Measurements from ENCODE around the gene TUB. TPM values are rescaled to one million over a fixed set of nuclear protein-coding genes. Genes with fewer than 3 reads are reported as not detected.

The TUB gene
- total RNA-seq, 2 donors from 2014 or later: 9.2 to 14.5 TPM

DNA sequence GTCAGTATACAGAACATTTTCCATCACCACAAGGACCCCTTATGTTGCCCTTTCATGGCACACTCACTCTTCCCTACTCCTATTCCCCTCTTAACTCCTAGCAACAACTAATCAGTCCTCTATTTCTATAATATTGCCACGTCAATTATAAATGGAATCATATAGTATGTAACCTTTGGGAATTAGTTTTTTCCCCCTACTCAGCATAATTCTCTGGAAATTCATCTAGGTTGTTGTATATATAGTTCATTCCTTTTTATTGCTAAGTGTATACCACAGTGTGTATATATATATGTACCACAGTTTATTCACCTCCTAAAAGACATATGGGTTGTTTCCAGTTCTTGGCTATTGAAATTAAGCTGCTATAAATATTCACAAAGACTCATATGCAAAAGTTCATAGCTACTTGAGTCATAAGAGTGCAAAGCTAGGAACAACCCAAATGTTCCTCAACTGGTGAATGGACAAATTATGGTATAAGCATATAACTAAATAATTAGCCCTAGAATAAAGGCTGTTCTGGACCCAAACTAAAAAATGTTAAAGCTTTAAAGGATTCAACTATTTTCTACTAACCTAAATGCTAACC, 41.3 kb downstream of the TUB start:
- no peak for DNase-seq (ENCODE audit: low spot score)
- no peak overlapping the region for H3K27ac ChIP-seq
- no peaks in the 10 kb centered on the region for H3K4me1 ChIP-seq (replicated peaks)
- H3K9me3 ChIP-seq: no peaks in the 10 kb centered on the region
- H3K27me3 ChIP-seq (replicated peaks; ENCODE audit: insufficient read depth): no peaks in the 10 kb centered on the region
- 98% methylated on average over 1 of the region's 1 CpG for WGBS
- intact Hi-C loops (cut with DNase I): no loop called here
- TF ChIP-seq, protein P1, sequence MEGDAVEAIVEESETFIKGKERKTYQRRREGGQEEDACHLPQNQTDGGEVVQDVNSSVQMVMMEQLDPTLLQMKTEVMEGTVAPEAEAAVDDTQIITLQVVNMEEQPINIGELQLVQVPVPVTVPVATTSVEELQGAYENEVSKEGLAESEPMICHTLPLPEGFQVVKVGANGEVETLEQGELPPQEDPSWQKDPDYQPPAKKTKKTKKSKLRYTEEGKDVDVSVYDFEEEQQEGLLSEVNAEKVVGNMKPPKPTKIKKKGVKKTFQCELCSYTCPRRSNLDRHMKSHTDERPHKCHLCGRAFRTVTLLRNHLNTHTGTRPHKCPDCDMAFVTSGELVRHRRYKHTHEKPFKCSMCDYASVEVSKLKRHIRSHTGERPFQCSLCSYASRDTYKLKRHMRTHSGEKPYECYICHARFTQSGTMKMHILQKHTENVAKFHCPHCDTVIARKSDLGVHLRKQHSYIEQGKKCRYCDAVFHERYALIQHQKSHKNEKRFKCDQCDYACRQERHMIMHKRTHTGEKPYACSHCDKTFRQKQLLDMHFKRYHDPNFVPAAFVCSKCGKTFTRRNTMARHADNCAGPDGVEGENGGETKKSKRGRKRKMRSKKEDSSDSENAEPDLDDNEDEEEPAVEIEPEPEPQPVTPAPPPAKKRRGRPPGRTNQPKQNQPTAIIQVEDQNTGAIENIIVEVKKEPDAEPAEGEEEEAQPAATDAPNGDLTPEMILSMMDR (IDR thresholded peaks at IDR 0.05): no peak
- TF ChIP-seq POLR2AphosphoS5 (IDR thresholded peaks at IDR 0.05) (no peak), POLR2A (IDR thresholded peaks at IDR 0.05) (no peak)
- H3K36me3 ChIP-seq: no peaks in the 10 kb centered on the region
- H3K4me3 ChIP-seq: no peak overlapping the region

DNA sequence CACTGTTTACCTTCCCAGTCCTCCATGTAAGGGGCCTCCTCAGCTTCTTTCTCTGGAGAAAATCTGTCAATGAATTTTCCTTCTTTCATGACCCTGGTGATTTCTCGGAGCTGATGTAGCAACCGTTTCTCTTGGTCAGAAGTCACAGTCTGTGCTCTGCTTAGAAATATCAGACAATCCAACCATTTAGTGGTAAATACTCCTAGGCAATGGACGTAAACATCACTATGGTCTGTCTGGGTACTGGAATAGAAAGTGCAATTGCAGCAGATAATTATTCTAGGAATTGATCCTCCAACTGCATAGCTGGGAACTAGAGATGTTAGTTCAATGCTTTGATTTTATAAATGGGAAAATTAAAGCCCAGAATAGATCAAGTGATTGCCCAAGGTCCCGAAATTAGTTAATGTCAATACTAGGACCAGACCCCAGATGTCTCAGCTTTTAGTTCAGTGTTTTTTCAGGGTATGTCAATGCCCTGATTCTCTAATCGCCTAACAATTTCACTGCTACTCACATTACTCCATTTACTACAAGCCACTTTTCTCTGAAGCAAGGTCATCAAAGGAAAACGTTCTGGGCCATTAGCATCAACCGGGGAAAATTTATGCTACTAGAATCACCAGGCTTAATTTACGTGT, 45.8 kb downstream of the TUB start:
- H3K4me1 ChIP-seq (replicated peaks): no peaks in the 10 kb centered on the region
- intact Hi-C loops (cut with DNase I): no loop called here
- no peaks in the 10 kb centered on the region for H3K27me3 ChIP-seq (replicated peaks; ENCODE audit: insufficient read depth)
- H3K27ac ChIP-seq: no peak overlapping the region
- 71% methylated on average over 8 of the region's 8 CpGs for WGBS
- no peaks in the 10 kb centered on the region for H3K9me3 ChIP-seq
- no peak for TF ChIP-seq POLR2AphosphoS5 (IDR thresholded peaks at IDR 0.05)
- no peak for TF ChIP-seq POLR2A (IDR thresholded peaks at IDR 0.05)
- TF ChIP-seq, protein P1 (IDR thresholded peaks at IDR 0.05): no peak
- no peak overlapping the region for H3K4me3 ChIP-seq
- no peak for DNase-seq (ENCODE audit: low spot score)
- no peaks in the 10 kb centered on the region for H3K36me3 ChIP-seq

DNA sequence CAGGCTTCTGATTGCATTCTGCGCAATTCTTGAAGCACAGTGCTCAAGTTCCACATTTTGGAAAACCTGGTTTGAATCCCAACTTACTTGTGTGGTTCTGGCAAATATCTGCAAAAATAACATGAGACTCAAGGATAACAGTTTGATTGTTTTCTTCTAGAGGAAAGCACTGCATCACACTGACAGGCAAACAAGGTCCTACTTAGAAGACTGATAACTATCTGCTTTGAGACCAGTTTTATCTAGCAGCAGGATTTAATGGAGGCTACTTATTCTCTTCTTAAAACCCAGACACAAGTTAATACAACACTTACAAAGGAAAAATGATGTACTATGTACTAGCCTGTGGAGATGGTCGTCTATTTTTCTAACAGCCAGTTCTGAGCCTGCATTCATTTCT, 46.4 kb downstream of the TUB start:
- H3K4me3 ChIP-seq: no peak overlapping the region
- TF ChIP-seq, protein P1 (IDR thresholded peaks at IDR 0.05): no peak
- TF ChIP-seq POLR2AphosphoS5 (IDR thresholded peaks at IDR 0.05) (no peak), POLR2A (IDR thresholded peaks at IDR 0.05) (no peak)
- H3K9me3 ChIP-seq: no peaks in the 10 kb centered on the region
- intact Hi-C loops (cut with DNase I): no loop called here
- no peaks in the 10 kb centered on the region for H3K36me3 ChIP-seq
- DNase-seq (ENCODE audit: low spot score): no peak
- WGBS: 60% methylated on average over 2 of the region's 2 CpGs
- H3K27ac ChIP-seq: no peak overlapping the region
- no peaks in the 10 kb centered on the region for H3K4me1 ChIP-seq (replicated peaks)
- H3K27me3 ChIP-seq (replicated peaks; ENCODE audit: insufficient read depth): no peaks in the 10 kb centered on the region

DNA sequence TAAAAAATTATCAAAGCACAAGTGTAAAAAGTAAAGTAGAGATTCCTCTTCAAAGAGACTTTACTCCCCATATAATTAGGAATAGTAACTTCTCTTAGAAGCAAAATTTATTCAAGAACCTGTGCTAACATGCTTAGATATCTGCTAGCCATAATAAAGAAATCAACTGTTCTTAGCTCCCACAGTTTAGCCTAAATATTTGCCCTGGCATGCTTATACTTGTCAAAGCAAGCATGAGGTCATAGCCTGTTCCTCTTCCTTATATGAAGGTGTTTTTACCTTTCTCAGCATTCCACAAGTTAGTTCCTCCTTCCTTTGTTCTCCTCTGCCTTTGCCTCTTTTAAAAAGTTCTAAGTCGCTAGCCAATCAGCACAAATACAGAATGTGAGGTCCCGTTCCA, 57.5 kb downstream of the TUB start:
- WGBS: 56% methylated on average over 2 of the region's 2 CpGs
- Histone ChIP-seq H3K27me3 (replicated peaks; ENCODE audit: insufficient read depth) (no peaks in the 10 kb centered on the region), H3K27ac (peak overlapping the region; percentile 42 to 50), H3K4me3 (no peak overlapping the region), H3K4me1 (replicated peaks) (no peaks in the 10 kb centered on the region), H3K36me3 (no peaks in the 10 kb centered on the region), H3K9me3 (no peaks in the 10 kb centered on the region)
- TF ChIP-seq POLR2AphosphoS5 (IDR thresholded peaks at IDR 0.05) (peak; percentile 63), POLR2A (IDR thresholded peaks at IDR 0.05) (no peak)
- TF ChIP-seq, protein P1 (IDR thresholded peaks at IDR 0.05): no peak
- DNase-seq (ENCODE audit: low spot score): peak; percentile 45
- intact Hi-C loops (cut with DNase I): no loop called here

DNA sequence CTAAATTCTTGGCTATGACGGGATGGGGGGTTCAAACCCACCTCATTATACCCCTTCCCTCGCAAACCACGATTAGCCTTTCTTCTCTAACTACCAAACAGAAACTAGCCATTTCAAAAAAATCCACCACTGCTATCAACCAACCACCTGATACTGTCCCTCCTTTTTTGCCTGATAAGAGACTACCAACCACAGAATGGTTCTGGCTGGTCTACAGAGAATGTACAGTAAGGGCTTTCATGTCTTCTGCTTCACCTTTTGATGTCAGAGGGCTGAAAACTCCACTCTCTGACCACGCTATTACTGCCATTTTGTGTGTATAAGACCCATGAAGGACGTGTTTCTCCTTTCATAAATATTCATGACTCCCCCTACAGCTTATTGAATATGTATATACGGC, 68.7 kb downstream of the TUB start:
- 93% methylated on average over 6 of the region's 6 CpGs for WGBS
- H3K4me1 ChIP-seq (replicated peaks): no peaks in the 10 kb centered on the region
- H3K9me3 ChIP-seq: no peaks in the 10 kb centered on the region
- no peaks in the 10 kb centered on the region for H3K27me3 ChIP-seq (replicated peaks; ENCODE audit: insufficient read depth)
- intact Hi-C loops (cut with DNase I): no loop called here
- no peak overlapping the region for H3K4me3 ChIP-seq
- no peaks in the 10 kb centered on the region for H3K36me3 ChIP-seq
- no peak for DNase-seq (ENCODE audit: low spot score)
- no peak overlapping the region for H3K27ac ChIP-seq
- TF ChIP-seq POLR2A (IDR thresholded peaks at IDR 0.05) (no peak), POLR2AphosphoS5 (IDR thresholded peaks at IDR 0.05) (no peak)
- TF ChIP-seq, protein P1 (IDR thresholded peaks at IDR 0.05): no peak

Measured in prostate gland (tissue), 2 donors.